COLO829 (cell line): Measurements from ENCODE around the gene CRIP3.

Experiments
- DNase-seq: peaks from one replicate; pipeline ENCODE4 v3.0.0; 2012; ENCODE audit warnings: low spot score

Gene CRIP3

DNA sequence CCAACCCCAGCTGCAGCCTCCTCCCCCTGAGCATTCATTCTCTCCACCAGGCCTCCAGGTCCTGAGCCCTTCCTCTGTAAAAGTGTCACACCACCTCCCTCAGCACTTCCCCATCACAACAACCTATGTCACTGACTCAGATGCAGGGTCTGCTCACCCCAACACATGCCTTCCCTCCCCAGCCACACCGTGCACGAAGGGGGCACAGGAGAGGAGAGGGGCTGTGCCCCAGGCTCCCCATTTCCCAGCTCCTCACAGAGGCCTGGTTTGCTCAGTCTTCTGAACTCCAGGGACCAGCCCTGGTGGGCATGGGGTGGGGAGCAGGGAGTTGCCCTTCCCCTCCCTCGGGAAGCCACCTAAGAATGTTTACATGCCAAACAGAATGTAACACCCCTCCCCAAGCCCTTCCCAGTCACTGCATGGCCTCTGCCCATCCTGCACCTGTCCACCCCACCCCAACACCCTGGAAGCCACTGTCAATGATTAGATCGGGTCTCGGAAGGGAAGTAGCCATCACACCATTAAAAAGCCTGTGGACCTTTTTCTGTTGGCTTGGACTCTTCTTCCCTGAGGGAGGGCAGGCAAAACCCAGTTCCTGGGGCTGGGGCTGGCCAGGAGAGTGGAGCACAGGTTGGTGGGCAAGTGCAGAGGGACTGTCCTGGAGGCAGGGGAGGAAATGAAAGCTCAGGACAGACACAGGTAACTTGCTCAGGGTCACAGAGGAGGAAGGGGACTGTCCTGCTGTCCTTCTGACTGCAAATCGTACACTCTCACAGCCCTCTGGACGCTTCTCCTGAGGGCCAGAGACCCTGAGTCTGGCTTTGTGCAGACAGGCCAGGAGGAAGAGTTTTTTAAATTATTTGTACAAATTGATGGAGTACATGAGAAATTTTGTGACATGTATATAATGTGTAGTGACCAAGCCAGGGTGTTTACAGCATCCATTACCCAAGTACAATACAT lies 20.6 kb downstream of the CRIP3 start:
- no peak for DNase-seq

DNA sequence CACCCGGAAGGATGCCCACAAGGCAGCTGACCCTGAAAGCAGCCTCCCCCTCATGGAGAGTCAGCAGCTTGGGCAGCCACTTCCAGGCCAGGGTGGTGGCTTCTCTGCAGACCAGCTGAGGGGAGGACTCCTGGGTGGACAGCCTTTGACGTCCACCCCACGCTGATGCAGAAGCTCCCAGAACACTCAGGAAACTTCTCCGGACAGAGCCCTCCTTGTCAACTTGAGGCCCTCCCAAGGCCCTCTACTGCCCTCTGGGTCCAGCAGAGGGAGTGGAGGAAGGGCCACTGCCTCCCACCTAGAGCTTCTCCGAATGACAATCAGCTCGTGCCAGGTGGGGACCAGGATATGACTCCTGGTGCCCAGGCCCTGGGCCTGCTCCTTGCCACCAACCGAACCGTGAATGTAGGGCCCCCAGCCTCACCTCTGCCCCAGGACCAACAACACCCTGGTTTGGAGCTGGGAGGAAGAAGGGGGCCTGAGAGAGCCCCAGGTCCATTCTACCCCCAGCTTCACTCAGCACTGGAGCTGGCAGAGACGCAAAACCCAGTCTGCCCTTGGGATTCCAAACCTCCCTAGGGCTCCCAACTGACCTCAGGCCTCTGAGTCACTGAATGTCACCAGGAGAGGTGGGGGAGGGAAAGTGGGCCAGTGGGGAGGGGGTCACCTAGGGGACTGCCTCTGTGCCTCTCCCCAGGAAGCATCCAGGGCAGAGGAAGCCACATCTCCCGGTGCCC lies 21.5 kb downstream of the CRIP3 start:
- DNase-seq, result no peak

DNA sequence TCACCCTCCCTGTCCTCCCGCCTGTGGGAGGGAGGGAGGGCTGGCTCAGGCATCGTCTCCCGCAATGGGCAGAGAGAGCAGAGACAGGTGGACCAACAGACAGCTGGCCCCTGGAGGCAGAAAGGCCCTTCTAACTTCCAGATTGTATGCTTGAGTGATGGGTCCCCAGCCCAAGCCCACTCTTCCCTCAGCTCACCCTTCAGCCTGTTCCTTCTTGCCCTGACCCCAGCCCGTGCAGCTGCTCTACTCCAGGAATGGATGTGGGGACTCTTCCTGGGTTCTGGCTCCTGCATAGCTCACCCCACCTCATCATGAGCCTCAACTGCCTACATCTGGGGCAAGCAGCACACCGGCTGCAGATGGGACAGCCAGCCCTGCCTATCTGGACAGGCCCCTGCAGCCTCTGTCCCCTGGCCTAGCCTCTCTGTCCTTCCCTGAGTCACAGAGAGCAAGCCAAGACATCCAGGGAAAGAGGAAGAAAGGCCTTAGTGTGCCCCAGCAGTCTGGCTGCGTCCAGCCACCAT lies 22.1 kb downstream of the CRIP3 start:
- DNase-seq, result no peak

DNA sequence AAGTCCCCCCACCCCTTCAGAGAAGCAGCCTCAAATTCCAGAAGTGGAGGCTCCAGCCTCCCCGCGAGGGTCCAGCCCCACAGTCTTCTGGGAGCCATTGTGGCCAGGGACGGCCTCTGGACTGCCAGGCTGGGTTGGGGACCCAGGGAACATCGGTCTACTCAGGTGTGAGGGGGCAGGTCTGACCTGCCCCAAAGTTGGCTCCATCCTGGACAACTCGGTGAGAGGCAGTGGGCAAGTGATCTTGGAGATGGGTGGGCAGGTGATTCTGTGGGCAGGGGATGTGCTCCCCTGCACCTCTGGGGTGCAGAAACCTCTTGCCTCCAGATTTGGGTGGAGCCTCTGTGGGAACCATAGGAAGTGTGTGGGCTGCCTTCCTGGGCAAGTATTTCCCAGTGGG lies 22.8 kb downstream of the CRIP3 start:
- DNase-seq, result no peak

DNA sequence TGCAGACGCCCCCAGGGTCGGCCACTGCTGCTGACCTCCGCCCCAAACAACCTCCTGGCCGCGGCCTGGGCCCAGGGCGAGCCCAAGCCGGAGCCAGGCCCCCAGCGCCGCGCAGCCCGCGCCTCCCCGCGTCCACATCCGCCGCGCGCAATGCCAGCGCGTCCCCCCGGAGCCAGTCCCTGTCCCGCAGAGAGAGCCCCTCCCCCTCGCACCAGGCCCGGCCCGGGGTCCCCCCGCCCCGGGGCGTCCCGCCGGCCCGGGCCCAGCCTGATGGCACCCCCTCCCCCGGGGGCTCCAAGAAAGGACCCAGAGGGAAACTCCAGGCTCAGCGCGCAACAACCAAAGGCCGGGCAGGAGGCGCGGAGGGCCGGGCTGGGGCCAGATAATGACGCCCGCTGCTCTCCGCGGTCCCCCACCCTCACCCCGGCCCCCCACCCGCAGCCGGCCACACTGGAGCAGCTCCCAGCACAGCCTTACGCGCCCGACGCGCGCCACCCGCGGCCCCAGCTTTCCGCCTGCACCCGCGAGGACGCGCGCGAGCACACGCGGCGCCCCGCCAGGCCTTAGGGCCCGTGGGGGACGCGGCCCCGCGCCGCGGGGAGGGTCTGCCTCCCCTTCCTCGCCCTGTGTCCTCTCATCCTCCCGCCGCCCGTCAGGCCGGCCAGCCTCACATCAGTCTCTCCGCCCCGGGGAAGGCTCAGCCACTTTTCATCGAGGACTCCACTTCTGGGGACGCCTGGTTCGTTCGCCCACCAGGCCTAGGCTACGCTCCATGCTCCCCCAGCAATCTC lies 23.4 kb downstream of the CRIP3 start:
- DNase-seq, result no peak

DNA sequence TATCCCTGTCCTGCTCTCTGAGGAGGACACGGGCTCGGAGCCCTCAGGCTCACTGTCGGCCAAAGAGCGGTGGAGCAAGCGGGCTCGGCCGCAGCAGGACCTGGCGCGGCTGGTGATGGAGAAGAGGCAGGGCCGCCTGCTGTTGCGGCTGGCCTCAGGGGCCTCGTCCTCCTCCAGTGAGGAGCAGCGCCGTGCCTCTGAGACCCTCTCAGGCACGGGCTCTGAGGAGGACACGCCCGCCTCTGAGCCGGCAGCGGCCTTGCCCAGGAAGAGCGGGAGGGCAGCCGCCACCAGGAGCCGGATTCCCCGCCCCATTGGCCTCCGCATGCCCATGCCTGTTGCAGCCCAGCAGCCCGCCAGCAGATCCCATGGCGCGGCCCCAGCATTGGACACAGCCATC lies 24.7 kb downstream of the CRIP3 start:
- no peak for DNase-seq

DNA sequence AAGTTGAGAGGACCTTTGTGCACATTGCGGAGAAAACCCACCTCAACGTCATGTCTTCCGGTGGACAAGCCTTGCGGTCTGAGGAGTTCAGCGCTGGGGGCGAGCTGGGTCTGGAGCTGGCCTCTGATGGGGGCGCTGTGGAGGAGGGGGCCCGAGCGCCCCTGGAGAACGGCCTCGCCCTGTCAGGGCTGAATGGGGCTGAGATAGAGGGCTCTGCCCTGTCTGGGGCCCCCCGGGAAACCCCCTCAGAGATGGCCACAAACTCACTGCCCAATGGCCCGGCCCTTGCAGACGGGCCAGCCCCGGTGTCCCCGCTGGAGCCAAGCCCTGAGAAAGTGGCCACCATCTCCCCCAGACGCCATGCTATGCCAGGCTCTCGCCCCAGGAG lies 25.1 kb downstream of the CRIP3 start:
- no peak for DNase-seq

DNA sequence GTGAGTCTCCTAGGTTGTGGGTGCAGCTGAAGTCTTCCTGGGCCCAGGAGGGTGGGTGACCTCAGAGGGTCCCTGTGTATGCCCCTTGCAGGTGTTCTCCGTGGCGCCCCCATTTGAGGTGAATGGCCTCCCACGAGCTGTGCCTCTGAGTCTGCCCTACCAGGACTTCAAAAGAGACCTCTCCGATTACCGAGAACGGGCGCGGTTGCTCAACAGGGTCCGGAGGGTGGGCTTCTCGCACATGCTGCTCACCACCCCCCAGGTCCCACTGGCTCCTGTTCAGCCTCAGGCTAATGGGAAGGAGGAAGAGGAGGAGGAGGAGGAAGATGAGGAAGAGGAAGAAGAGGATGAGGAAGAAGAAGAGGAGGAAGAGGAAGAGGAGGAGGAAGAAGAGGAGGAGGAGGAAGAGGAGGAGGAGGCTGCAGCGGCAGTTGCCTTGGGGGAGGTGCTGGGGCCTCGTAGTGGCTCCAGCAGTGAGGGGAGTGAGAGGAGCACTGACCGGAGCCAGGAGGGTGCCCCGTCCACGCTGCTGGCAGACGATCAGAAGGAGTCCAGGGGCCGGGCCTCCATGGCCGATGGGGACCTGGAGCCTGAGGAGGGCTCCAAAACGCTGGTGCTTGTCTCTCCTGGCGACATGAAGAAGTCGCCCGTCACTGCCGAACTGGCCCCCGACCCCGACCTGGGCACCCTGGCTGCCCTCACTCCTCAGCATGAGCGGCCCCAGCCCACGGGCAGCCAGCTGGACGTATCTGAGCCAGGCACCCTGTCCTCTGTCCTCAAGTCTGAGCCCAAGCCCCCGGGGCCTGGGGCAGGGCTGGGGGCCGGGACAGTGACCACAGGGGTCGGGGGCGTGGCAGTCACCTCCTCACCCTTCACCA lies 25.8 kb downstream of the CRIP3 start:
- DNase-seq, result no peak

DNA sequence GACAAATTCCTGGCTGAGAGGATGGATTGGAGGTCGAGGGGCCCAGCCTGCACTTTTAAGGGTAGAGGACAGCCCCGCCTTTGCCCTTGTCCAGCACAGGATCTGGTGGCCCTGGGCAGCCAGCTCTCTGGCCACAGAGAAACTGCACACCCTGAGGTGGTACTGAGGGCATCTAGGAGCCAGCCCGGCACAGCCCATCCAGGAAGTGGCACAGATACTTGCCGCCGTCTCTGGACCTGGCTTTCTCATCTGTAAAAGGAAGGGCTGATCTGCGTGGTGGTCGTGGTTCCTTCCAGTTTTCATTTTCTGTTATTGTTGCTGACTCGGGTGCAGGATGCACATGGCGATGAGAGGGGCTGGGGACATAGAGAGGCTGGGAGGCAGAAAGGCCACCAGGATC lies 26.6 kb downstream of the CRIP3 start:
- no peak for DNase-seq

DNA sequence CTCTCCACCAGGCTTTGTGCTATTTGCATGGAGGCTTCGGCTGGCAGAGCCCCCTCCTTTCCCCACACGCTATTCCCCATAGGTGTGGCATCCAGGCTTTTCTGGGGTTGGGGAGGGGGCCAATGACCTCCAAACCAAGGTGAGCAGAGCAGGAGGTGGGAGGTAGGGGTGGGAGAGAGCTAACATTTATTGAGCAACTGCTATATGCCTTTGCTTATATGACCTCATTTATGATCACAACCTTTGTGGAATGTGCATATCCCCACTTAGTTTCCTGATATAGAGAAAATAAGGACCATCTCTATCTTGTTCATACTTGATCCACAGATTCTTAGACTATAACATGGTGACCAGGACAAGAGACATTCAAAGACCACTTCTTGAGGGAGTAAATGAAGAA lies 28.4 kb downstream of the CRIP3 start:
- no peak for DNase-seq

DNA sequence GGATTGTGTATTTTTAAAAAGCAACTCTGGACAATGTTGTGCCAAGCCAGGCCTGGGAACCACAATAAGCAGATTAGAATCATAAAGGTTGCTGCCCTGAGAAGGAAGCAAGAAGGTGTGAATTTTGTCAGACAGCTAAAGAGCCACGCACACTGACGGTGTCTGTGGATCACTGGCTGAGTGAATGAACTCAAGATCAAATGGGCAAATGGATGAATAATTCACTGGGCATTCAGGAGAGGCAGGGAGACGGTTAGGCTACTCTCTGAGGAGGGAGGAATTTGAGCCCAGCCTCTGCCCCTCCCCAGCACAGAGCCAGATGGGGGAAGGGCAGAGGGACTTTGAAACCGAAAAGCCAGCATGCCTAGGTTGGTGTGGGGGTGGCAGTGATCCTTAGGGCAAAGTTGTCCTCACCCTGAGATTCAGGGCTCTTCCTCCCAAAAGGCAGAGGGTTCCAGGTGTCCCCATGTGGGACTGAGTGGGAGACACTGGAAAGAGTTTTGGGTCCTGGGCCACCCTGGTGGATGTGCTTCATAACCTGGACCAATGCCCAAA lies 30.0 kb downstream of the CRIP3 start:
- no peak for DNase-seq

DNA sequence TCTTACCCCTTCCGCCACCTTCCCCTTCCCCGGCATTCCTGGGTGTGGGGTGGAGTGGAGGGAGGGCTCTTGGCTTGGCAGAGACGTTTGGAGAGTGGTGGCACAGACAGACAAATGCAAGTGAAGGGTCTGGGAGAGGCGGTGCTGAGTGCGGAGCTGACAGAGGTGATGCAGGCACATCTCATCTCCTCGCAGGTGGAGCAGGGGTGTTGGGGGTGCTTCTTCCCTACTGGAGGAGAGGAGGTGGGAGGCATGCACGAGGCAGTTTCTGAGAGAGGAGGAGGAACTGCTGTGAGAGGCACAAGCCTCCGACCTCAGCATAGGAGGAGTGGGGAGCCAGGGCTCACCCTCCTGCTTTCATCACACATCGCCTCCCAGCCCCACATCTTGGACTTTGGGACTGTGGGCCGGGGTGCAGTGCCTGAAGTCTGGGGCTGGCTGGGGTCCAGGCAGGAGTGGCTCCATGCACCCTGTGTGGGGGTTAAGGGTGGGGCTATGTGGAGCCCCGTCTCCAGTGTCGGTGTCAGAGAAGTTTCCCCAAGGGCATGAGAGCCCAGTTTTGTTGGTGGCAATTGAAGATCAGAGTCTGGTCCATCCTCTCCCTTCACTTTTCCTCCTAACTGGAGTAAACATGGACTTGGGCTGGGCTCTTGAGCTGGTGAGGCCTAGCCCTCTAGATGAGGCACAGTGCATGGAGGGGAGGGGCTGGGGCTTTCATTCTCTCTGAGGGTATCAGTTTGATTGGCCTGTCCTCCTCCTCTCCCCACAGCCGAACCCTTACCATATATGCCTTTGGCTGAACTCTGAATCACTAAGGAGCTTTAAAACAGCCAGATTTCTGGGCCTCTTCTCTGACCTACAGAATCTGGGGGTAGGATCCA lies 30.7 kb downstream of the CRIP3 start:
- no peak for DNase-seq

DNA sequence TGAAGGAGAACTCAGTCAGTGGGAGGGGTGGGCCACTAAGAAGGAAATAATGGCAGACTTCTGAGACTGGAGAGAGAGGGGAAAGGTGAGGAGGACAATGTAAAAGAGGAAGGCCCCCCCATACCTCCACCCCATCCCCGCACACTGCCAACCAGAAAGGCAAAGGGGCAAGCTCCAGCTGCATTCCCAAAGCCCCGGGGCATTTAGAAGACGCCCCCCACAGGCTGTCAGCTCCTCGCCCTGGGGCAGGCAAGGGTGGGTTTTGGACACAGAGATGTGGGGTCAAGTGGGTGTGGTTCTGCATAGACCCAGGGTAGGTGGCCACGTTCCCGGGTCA lies 31.4 kb downstream of the CRIP3 start:
- DNase-seq, result no peak

DNA sequence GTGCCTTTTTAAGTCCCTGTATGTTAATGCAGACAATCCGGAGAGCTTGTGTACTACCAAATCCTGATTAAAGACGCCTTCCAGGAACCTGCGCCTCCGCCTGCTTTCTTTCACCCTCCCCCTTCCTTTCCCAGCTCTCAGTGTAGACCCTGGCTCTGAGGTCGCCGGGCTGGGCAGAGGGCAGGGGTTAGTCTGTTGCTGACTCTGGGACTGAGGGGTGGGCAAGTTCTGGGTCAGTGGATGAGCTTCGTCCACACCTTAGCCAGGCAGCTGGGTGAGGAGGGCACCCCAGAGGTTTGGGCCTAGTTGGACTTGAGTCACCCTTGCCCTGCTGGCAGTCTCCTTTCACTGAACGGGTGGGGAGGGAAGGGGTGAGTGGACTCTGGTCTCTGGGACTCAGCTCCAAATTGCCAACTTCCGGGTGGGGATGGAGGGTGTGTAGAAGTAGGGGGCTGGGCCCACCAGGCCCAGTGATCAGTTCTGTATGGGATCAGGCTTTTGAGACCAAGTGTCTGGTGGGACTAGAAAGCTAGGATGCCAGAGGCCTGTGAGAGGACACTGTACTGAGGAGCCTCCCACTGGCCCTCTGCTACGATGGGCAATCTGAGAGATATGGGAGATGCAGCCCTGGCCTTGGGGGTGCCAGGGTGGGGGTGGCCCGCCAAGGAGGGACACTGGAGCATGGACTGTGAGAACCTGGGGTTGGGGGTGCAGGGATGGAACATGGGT lies 31.9 kb downstream of the CRIP3 start:
- DNase-seq, result no peak

DNA sequence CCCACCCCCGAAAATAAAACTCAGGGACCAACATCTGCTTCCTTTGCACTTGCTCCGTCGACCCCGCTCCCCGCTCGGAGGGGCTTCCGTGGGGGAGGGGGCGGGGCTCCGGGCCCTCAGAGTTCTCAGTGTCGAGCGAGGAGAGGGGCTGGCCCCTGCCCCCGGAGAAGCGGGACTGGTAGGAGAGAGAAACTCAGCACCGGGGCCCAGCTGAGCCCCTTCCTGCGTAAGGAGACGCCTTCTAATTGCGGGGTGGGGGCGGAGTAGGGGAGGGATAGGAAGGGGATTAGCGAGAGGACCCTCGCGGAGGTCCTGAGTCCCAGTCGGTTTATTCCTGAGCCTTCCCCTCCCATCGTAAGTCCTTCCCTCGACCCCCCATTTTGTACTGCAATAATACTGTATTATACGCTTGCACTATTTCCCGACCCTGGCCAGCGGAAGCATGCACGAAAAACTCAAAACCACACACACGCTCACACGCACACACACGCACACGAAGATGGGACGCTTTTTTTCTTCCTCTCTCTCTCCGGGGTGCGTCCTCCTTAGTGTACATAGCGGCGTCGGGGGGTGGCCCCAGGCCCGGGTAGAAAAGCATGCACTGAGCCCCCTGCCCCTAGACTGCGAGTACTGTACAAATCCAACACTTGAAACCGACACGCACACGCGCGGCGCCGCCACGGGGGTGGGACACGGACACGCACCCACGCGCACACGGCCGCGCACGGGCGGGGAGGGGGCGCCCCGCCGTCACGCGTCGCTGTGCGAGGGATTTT lies 32.6 kb downstream of the CRIP3 start:
- no peak for DNase-seq

DNA sequence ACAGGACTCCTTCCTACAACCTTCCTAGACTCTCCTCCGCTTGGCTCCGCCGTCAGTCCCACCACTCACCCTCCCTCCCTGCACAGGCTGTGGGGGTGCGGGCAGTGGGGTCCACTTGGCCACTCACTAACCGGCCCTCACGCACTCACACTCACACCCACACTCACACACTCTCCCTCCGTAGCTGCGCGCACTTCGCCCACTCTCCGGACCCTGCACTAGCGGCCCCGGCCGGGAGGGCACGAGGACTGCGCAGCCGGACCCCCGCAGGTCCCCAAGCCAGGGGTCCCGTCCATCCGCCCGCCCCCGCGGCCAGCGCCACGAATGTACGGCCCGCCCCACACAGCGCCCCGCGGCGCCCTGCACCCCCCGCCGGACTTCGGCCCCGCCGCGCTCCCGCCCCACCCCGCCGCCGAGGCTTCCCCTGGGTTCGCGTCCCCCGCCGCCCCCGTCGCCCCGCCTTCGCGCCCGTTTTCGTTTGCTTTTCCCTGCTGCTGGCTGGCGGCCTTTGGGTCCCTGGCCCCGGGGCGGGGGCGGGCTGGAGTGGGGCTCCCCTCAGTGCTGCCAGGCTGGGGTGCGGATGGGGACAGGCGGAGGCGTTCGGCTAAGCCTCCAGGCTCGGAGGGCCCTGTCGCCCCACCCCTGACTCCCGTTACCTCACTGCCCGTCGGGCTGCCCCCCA lies 33.6 kb downstream of the CRIP3 start:
- DNase-seq, result no peak

DNA sequence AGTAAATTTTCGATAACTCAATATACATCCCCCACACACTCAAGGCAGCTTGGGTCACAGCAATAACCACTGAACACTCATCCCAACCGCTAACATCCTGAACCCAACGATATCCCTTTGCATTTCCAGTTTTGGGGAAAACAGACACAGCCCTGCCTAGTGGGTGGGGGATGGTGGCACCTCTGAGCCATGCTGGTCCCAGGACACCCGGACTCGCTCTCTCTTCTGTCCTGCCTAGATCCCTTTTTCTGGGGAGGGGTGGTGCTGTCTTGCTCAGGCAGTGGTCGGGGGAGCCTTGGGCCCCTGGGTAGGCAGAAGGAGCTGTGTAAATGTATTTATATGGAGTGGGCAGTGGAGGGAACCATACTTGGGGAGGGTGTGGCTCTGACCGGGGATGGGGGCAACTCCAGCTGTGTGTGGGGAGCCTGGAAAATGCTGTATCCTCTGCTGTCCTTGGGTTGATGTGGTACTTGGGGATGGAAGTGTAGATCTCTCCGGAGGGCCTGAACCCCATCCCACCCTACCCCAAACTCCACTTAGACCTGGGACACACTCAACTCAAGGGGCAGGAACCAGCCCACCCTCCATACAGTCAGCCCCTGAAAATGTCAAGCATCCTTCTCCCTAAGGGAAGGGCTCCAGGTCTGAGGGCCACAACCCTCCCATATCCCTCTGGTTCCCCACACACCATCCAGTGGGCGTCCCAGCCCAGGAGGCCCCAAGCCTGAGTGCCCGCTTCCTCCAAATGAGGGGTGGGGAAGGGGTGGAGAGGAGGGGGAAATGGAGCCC lies 34.3 kb downstream of the CRIP3 start:
- DNase-seq, result no peak
